Measurements from ENCODE around the gene FOSL2. TPM values are rescaled to one million over a fixed set of nuclear protein-coding genes. Genes with fewer than 3 reads are reported as not detected.
A peak's percentile ranks its signal among the peaks of the same experiment; 100 is the strongest.

The FOSL2 gene
- total RNA-seq, 1 donor from 2014 or later = 74.9 TPM

DNA sequence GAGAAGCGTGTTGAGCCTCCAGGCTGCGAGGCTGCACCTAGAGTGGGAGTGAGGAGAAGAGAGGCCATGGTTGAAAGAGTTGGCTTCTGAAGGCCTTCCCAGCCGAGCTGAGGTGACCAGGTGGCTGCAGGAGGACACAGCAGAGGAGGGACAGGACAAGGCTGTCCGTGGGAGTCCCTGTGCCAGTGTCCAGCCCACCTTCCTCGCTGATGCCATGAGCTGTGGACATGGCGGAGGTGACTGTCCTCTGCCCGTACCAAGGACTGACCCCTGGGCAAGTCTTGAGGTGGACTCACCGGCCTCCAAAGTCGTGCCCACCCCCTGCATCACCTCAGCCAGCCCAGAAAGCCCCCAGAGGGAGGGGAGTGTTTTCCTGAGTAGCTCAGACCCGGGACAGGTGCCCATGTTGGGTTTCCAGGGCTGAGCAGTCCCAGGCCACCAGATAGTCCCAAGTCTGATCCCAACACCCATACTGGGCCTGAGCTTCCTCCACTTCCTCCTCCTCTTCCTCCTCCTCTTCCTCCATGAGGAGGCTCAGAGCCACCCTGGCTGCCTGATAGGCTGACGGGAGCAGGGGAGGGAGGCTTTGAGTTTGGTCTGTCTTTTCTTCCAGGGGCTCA, 43.0 kb upstream of the FOSL2 start:
- Histone ChIP-seq H3K4me1 (peaks cover 15% of the 10 kb centered on the region), H3K27me3 (ENCODE audit: low read depth) (no peaks in the 10 kb centered on the region), H3K36me3 (no peaks in the 10 kb centered on the region), H3K27ac (no peak overlapping the region), H3K9me3 (no peaks in the 10 kb centered on the region), H3K4me3 (no peak overlapping the region)
- peak; percentile 32 for DNase-seq
- TF ChIP-seq CTCF (IDR thresholded peaks at IDR 0.05) = no peak
- ATAC-seq = no peak
- intact Hi-C loops (cut with DNase I) = no loop called here

- TF ChIP-seq CTCF (IDR thresholded peaks at IDR 0.05) = no peak
- no peaks in the 10 kb centered on the region for H3K36me3 ChIP-seq
- H3K9me3 ChIP-seq = no peaks in the 10 kb centered on the region
- peaks cover 15% of the 10 kb centered on the region for H3K4me1 ChIP-seq
- no peaks in the 10 kb centered on the region for H3K27me3 ChIP-seq (ENCODE audit: low read depth)
- H3K4me3 ChIP-seq = no peak overlapping the region
- peak; percentile 38 for DNase-seq
- ATAC-seq = no peak
- H3K27ac ChIP-seq = no peak overlapping the region
- intact Hi-C loops (cut with DNase I) = no loop called here
These were observed 42.5 kb upstream of the FOSL2 start for GRCh38 chr2:28350196-28350595.

DNA sequence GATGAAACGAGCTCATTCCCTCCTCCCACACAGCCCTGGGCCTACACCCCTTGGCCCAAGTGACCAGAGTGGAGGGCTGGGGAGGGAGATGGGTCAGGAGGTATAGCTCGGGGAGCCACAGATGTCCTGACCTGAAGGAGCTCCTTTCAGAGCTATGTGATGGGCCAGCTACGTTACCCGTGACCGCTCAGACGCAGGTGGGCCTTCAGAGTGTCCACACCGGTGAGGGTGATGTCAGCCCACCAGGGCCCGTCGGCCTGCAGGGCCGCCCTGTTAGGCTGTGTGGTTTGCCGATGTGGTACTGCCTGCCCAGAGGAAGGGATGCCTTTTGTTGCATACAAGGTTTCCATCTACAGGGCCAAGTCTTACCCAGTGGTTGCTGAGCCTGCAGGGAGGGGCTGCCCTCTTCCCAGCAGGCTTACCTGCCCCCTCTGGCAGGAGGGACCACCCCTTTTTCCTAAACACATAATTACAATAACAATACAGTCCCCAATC, 41.8 kb upstream of the FOSL2 start:
- peak; percentile 23 for DNase-seq

DNA sequence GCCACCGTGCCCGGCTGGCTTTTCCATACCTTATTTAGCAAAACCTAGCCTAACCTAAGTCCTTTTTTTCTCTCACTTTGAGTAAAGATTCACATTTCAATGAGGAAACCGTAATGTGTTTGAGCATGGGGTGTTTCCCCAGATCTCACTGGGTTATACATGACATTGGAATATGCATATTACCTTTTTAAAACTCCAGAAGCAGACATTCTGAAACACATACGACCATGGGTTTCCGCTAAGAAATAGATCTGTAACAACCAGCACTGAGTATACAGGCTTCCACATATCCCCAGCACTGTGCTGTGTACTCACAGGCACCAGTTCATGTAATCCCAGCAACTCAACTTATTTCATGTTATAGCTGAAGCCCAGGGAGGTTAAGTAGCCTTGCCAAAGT, 41.0 kb upstream of the FOSL2 start:
- intact Hi-C loops (cut with DNase I) = no loop called here

More for the DNA sequence above, 41.8 kb upstream of the FOSL2 start:
- no peak overlapping the region for H3K27ac ChIP-seq
- H3K27me3 ChIP-seq (ENCODE audit: low read depth) = no peaks in the 10 kb centered on the region
- no peak for ATAC-seq
- TF ChIP-seq CTCF (IDR thresholded peaks at IDR 0.05) = no peak
- H3K9me3 ChIP-seq = no peaks in the 10 kb centered on the region
- H3K36me3 ChIP-seq = no peaks in the 10 kb centered on the region
- no peak overlapping the region for H3K4me3 ChIP-seq
- H3K4me1 ChIP-seq = peaks cover 22% of the 10 kb centered on the region
- intact Hi-C loops (cut with DNase I) = no loop called here

GRCh38 chr2:28352104-28352503, 40.6 kb upstream of the FOSL2 start:
- no peak overlapping the region for H3K27ac ChIP-seq
- ATAC-seq (no peak), DNase-seq (peak; percentile 7)
- no peaks in the 10 kb centered on the region for H3K36me3 ChIP-seq
- H3K9me3 ChIP-seq = no peaks in the 10 kb centered on the region
- no peak overlapping the region for H3K4me3 ChIP-seq
- no peaks in the 10 kb centered on the region for H3K27me3 ChIP-seq (ENCODE audit: low read depth)
- TF ChIP-seq CTCF (IDR thresholded peaks at IDR 0.05) = no peak
- intact Hi-C loops (cut with DNase I) = no loop called here
- peaks cover 34% of the 10 kb centered on the region for H3K4me1 ChIP-seq

More for the DNA sequence above, 41.0 kb upstream of the FOSL2 start:
- H3K27ac ChIP-seq = no peak overlapping the region
- no peaks in the 10 kb centered on the region for H3K36me3 ChIP-seq
- H3K9me3 ChIP-seq = no peaks in the 10 kb centered on the region
- DNase-seq (no peak), ATAC-seq (no peak)
- no peaks in the 10 kb centered on the region for H3K27me3 ChIP-seq (ENCODE audit: low read depth)
- no peak for TF ChIP-seq CTCF (IDR thresholded peaks at IDR 0.05)
- no peak overlapping the region for H3K4me3 ChIP-seq
- peaks cover 30% of the 10 kb centered on the region for H3K4me1 ChIP-seq

Data from lower lobe of right lung (tissue), 2 donors.